ENCODE results near the gene FAM118B.

- TF ChIP-seq CTCF (IDR thresholded peaks at IDR 0.05) (no peak), POLR2A (IDR thresholded peaks at IDR 0.05) (no peak), EP300 (IDR thresholded peaks at IDR 0.05) (no peak)
Observed at GRCh38 chr11:126310992-126311310, 99.4 kb downstream of the FAM118B start.
